Tibial nerve (tissue), 4 donors: ENCODE data around the gene NKAPL. TPM values are rescaled to one million over a fixed set of nuclear protein-coding genes. Genes with fewer than 3 reads are reported as not detected.

Source experiments
- DNase-seq, 2 donors: peaks; one replicate each; pipeline ENCODE4 v3.0.0-alpha.2; 2019; ENCODE audit warnings: low spot score in 2 of 2
- H3K27ac ChIP-seq, 4 donors: fragments of 200-600 bp; sonication (generic) in 3 of 4; one replicate each; pipeline ENCODE4 v1.5.1; 2017 to 2019; ENCODE audit warnings: mild to moderate bottlenecking in 1 of 4
- H3K27me3 ChIP-seq, 2 donors: fragments of 200-600 bp; sonication (generic) in 1 of 2; one replicate each; pipeline versions ENCODE4 v1.5.1 to v1.6.0; 2017 to 2019
- H3K36me3 ChIP-seq, 3 donors: fragments of 200-600 bp; sonication (generic); one replicate each; pipeline ENCODE4 v1.5.1; 2018 to 2019
- H3K4me1 ChIP-seq, 4 donors: fragments of 200-600 bp; sonication (generic) in 3 of 4; one replicate each; pipeline ENCODE4 v1.5.1; 2017 to 2019
- H3K4me3 ChIP-seq, 4 donors: fragments of 200-600 bp; sonication (generic) in 3 of 4; one replicate each; pipeline ENCODE4 v1.5.1; 2017 to 2019; ENCODE audit warnings: mild to moderate bottlenecking in 1 of 4, moderate library complexity in 1 of 4
- H3K9me3 ChIP-seq, 4 donors: fragments of 200-600 bp; sonication (generic) in 3 of 4; one replicate each; pipeline ENCODE4 v1.5.1; 2017 to 2019
- EP300 ChIP-seq, 2 donors: sonication (generic); formaldehyde crosslinking; IDR thresholded peaks; one replicate each; pipeline ENCODE4 v1.6.1; 2017; ENCODE audit warnings: antibody characterized with exemption in 2 of 2, mild to moderate bottlenecking in 1 of 2
- POLR2A ChIP-seq, 2 donors: fragments of 450-650 bp; IDR thresholded peaks; one replicate each; pipeline ENCODE4 v1.6.1; 2017; ENCODE audit warnings: antibody characterized with exemption in 2 of 2, mild to moderate bottlenecking in 2 of 2, moderate library complexity in 2 of 2
- WGBS, 2 donors: methylation state at CpG; one replicate each; pipeline ENCODE4 v1.1.5; 2018; 5-methylcytosine and 5-hydroxymethylcytosine counted together
- total RNA-seq, 4 donors: library from RNA; depleted of rRNA; stranded (reverse); fragments of >200 nt; gene quantifications; one replicate each; pipeline ENCODE4 v1.1.0, GENCODE V29; 2016
- TF ChIP-seq, protein P1 (sequence below), 5 experiments: fragments of 200-600 bp in 3 of 5; fragments of 450-650 bp in 2 of 5; sonication (generic) in 3 of 5; IDR thresholded peaks; one replicate each; pipeline ENCODE4 v1.5.1; 2016 to 2019; ENCODE audit warnings: antibody characterized with exemption in 5 of 5, mild to moderate bottlenecking in 3 of 5, moderate library complexity in 2 of 5

The NKAPL gene
- total RNA-seq, 4 donors from 2014 or later, result 1.2 to 4.2 (median 1.8) TPM

DNA sequence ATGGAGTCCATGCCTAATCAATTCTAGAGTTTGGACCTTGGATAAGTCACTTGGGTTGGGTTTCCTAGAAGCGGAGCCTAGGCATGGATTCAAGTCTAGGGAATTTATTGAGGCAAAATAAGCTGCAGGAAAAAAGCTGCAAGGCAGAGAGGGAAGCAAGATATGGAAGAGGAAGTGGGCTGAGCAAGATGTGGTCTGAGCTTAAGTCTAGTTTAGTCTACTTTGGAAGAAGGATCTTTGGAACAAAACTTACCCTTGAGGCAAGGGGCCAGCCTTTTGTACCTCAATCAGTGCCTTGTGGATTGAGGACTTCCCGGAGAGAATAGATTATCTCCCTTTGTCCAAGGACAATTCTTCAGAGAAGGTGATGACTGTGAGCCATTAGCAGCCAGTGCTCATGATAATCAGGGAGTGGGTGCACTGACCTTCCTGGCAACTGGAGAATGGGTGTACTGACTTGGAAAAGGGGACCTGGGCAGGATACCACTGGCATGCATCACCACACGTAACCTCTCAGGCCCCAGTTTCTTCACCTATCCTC is 23.1 kb upstream of the NKAPL start:
- Histone ChIP-seq H3K27me3 (no peaks in the 10 kb centered on the region), H3K27ac (no peak overlapping the region), H3K36me3 (peaks cover 0 to 48% (median 4%) of the 10 kb centered on the region in 3 donors), H3K4me3 (no peak overlapping the region), H3K4me1 (no peaks in the 10 kb centered on the region), H3K9me3 (peaks cover 0 to 12% (median 0%) of the 10 kb centered on the region in 4 donors)
- TF ChIP-seq POLR2A (IDR thresholded peaks at IDR 0.05), result no peak
- no peak for TF ChIP-seq EP300 (IDR thresholded peaks at IDR 0.05)
- TF ChIP-seq, protein P1, sequence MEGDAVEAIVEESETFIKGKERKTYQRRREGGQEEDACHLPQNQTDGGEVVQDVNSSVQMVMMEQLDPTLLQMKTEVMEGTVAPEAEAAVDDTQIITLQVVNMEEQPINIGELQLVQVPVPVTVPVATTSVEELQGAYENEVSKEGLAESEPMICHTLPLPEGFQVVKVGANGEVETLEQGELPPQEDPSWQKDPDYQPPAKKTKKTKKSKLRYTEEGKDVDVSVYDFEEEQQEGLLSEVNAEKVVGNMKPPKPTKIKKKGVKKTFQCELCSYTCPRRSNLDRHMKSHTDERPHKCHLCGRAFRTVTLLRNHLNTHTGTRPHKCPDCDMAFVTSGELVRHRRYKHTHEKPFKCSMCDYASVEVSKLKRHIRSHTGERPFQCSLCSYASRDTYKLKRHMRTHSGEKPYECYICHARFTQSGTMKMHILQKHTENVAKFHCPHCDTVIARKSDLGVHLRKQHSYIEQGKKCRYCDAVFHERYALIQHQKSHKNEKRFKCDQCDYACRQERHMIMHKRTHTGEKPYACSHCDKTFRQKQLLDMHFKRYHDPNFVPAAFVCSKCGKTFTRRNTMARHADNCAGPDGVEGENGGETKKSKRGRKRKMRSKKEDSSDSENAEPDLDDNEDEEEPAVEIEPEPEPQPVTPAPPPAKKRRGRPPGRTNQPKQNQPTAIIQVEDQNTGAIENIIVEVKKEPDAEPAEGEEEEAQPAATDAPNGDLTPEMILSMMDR (IDR thresholded peaks at IDR 0.05), result no peak
- 88 to 91% methylated on average over 3 of the region's 3 CpGs for WGBS, 2 donors
- DNase-seq, result no peak

DNA sequence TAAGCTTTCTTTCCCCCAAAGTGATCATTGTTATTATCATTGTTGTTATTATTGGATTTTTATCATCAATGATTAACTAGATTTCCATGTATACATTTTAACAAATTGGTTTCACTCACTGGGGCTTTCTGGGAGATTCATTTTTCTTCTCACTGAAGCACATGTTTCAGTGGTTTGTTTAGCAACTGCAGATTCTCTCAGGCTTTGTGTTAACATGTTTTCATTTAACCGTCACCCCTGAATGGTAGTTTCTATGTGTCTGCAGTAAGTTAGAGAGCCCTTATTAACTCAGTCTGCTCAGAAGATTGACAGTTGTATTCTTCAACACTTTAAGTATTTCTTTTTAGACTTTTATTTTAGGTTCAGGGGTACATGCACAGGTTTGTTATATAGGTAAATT is 19.5 kb upstream of the NKAPL start:
- TF ChIP-seq EP300 (IDR thresholded peaks at IDR 0.05) (no peak), POLR2A (IDR thresholded peaks at IDR 0.05) (no peak)
- TF ChIP-seq, protein P1 (IDR thresholded peaks at IDR 0.05), result no peak
- H3K9me3 ChIP-seq, result no peaks in the 10 kb centered on the region
- H3K27ac ChIP-seq, result no peak overlapping the region
- peaks cover 0 to 29% (median 0%) of the 10 kb centered on the region in 3 donors for H3K36me3 ChIP-seq
- H3K4me3 ChIP-seq, result no peak overlapping the region
- H3K27me3 ChIP-seq, result no peaks in the 10 kb centered on the region
- H3K4me1 ChIP-seq, result no peaks in the 10 kb centered on the region
- WGBS, 2 donors, result 83 to 87% methylated on average over 1 of the region's 1 CpG
- no peak for DNase-seq

DNA sequence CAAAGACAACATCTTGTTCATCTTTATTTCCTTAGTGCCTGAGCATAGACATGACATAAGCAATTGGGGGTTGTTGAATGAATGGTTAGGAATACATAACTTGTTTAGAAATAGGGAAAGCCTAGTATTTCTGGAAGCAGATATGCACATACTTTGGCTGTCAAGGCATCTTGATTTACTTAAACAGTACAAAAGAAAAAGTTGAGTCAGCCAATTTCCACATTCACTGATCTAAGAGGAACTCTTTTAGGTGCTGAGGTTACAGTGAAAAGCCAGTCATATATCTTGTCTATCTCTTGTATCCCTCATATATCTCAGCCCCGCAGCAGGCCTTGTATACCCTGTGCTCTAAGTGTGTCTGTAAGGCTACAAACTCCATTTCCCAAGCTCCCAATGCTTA is 18.6 kb upstream of the NKAPL start:
- Histone ChIP-seq H3K36me3 (peaks cover 0 to 37% (median 0%) of the 10 kb centered on the region in 3 donors), H3K4me3 (no peak overlapping the region), H3K27me3 (no peaks in the 10 kb centered on the region), H3K4me1 (no peaks in the 10 kb centered on the region), H3K9me3 (no peaks in the 10 kb centered on the region), H3K27ac (no peak overlapping the region)
- TF ChIP-seq EP300 (IDR thresholded peaks at IDR 0.05) (no peak), POLR2A (IDR thresholded peaks at IDR 0.05) (no peak)
- no peak for DNase-seq
- WGBS, 2 donors, result 91 to 93% methylated on average over 1 of the region's 1 CpG

DNA sequence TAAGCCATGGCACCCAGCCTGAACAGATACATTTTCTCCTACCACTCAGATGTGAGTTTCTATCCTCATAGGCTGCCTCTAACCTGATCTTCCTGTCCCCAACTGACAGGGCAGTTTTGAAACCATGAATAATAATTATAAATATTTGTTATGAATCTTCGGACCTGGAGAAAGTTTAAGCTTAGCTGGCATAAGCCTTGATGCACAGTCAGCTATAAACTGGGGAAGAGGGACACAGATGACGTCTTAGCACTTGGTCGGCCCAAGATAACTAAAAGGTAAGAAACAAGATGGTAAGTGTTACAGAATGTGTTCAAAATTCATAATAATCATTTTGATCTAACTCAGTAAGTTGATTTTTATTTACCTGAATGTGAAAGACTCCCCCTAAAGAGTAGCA is 15.2 kb upstream of the NKAPL start:
- 96 to 98% methylated on average over 3 of the region's 3 CpGs for WGBS, 2 donors
- H3K36me3 ChIP-seq, result peaks cover 0 to 61% (median 0%) of the 10 kb centered on the region in 3 donors
- peaks cover 0 to under 1% (median 0%) of the 10 kb centered on the region in 4 donors for H3K4me1 ChIP-seq
- no peaks in the 10 kb centered on the region for H3K27me3 ChIP-seq
- no peak overlapping the region for H3K27ac ChIP-seq
- TF ChIP-seq EP300 (IDR thresholded peaks at IDR 0.05) (no peak), POLR2A (IDR thresholded peaks at IDR 0.05) (no peak)
- TF ChIP-seq, protein P1 (IDR thresholded peaks at IDR 0.05), result no peak
- H3K9me3 ChIP-seq, result no peaks in the 10 kb centered on the region
- no peak overlapping the region for H3K4me3 ChIP-seq
- DNase-seq, result no peak

DNA sequence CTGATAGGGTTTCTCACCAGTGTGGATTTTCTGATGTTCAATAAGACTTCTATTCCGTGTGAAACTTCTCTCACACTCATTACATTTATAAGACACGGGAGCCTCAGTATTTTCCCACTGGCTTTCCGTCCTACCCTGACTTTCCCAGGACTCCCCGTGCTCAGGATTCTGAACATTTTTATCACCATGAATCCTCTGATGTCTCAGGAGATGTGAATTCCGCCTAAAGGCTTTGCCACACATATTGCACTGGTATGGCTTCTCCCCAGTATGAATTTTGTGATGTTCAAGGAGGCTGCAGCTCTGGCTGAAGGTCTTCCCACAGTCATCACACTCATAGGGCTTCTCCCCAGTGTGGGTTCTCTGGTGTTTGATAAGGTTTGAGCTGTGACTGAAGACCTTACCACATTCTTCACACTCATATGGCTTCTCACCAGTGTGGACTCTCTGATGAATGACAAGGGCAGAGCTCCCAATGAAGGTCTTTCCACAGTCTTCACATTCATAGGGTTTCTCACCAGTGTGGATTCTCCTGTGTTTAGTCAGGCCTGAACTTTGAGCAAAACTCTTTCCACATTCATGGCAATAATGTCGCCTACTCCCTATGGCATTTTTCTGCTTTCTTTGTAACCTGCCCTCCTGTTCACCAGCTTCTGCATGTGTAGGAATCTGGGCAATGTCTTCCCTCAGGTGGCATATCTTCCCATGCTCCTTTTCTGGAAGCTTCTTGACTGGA is 13.7 kb upstream of the NKAPL start:
- peaks cover 0 to 65% (median 0%) of the 10 kb centered on the region in 3 donors for H3K36me3 ChIP-seq
- no peak for DNase-seq
- TF ChIP-seq POLR2A (IDR thresholded peaks at IDR 0.05) (no peak), EP300 (IDR thresholded peaks at IDR 0.05) (no peak)
- TF ChIP-seq, protein P1 (IDR thresholded peaks at IDR 0.05), result no peak
- H3K9me3 ChIP-seq, result no peaks in the 10 kb centered on the region
- peaks cover 0 to 10% (median under 1%) of the 10 kb centered on the region in 4 donors for H3K4me1 ChIP-seq
- no peak overlapping the region for H3K4me3 ChIP-seq
- WGBS, 2 donors, result 90 to 93% methylated on average over 6 of the region's 6 CpGs
- H3K27ac ChIP-seq, result no peak overlapping the region
- no peaks in the 10 kb centered on the region for H3K27me3 ChIP-seq
